GM21786 (cell line): ENCODE results near the gene LDB1.

Experiments used
- ATAC-seq: cut with Tn5 transposase; IDR thresholded peaks from one replicate; pipeline ENCODE4 v1.9.1; 2021; ENCODE audit not compliant: unreplicated experiment

Gene LDB1

DNA sequence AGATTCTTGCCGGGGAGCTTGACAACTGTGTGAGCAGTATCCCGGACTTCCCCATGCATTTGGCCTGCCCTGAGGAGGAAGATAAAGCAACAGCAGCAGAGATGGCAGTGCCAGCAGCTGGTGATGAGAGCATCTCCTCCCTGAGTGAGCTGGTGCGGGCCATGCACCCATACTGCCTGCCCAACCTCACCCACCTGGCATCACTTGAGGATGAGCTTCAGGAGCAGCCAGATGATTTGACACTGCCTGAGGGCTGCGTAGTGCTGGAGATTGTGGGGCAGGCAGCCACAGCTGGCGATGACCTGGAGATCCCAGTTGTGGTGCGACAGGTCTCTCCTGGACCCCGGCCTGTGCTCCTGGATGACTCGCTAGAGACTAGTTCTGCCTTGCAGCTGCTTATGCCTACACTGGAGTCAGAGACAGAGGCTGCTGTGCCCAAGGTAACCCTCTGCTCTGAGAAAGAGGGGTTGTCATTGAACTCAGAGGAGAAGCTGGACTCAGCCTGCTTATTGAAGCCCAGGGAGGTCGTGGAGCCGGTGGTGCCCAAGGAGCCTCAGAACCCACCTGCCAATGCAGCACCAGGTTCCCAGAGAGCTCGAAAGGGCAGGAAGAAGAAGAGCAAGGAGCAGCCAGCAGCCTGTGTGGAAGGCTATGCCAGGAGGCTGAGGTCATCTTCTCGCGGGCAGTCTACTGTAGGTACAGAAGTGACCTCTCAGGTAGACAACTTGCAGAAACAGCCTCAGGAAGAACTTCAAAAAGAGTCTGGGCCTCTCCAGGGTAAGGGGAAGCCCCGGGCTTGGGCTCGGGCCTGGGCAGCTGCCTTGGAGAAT, 19.3 kb upstream of the LDB1 start:
- ATAC-seq = no peak

DNA sequence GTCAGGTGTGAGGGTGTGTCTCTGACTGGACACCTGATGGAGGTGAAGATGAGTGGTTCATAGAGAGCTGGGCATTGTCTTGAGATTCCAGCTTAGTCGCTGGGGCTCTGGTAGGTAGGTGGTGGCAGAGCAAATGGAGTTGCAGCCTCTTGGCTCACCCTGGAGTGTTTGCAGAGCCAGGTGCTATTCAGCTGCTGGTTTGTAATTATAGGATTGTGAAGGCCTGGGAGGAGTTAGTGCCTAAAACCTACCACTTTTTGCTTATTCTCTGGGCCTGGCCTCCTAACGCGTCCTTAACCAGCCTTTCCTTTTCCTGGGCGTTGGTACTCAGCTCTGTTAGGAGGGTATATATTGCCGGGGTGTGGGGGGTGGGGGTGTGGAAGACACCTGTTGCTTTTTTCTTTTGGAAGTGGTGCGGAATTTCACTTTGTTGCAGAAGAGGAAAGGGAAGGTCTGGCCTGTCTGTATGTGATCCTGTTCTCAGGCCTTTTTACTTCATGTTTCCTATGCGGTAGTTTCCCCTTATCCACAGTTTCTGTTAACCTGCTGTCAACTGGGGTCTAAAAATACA, 15.9 kb upstream of the LDB1 start:
- ATAC-seq = no peak

DNA sequence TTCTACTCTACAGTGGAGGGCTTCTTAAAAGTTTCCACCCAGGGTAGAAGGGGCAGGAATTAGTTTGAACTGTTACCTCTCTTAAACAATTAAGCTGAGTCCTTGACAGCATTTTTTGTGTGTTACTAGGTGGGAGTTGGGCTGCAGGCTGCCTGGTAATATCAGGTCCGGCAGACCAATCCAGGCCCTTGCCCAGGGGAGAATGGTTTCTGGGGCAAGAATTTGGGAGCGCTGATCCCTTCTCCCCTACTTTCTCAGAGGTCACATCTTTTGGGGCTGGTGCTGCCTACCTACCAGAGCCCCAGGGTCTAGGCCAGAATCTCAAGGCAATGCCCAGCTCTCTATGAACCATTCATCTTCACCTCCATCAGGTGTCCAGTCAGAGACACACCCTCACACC, 14.2 kb upstream of the LDB1 start:
- ATAC-seq = no peak

DNA sequence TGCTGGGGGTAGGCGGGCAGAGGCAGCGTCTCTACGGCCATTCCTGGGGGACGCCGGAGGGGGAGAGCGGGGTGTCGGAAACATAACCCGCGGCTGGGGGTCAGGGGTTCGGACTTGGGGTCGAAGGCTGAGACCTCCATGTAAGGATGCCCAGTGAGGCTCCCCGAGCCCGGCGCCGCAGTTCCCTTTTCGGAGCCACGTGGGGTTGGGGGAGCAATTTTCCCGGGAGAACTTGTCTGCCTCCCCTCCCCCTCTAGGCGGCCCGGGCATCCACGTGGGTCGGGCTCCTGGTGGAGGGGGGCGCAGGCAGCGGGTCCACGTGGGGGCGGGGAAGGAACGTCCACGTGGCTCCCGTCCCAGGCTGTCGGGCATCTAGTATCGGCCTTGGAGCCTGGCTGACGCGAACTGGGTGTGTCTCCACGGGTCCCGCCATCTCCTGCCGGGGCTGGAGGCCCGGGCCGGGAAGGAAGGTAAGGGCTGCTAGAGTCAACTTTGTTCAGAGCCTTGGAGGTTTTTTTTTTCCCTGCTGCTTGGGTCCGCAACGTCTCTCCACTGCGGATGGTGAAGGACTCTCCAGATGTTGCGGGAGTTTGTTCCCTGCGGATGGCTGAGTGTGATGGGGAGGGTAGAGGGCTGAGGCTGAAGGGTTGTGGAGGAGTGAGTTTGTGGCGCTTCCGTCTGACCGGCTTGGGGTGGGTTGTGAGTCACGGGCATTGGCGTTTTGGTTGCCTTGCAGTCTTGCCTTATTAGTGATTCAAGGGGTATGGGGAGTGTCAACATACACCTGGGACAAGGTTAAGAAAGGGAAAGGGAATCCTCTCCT, 13.4 kb upstream of the LDB1 start:
- no peak for ATAC-seq

DNA sequence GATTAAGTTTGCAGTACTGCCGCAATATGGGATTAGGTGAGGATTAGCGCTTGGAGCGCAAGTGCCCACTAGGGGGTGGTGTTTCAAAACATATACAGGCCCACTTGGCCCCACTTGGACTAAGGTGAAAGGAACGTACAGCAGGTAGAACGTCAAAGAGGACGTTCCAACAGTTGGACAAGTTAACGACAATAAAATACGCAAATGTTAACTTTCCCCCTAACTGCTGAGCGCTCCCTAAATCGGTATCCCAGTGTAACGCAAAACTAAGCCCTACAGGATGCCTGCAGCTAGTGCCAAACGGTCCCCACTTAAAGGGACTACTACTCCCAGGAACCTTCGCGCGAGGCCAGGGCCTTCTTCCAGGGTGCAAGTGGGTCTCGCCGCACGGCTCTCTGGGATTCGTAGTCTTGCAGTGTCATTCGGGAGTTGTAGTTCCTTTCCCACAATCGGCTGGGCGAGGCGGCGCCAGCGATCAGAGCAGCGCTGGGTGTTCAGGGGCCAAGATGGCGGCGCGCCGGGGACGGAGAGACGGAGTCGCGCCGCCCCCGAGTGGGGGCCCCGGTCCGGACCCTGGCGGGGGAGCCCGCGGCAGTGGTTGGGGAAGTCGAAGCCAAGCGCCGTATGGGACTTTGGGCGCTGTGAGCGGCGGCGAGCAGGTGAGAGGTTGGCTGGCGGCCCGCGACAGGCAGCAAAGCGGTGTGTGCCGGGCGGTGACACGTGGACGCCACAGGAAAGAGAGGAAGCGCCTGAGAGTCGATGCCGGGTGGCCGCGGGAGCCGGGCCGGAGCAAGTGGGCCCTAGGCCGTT, 12.6 kb upstream of the LDB1 start, which contains the start of gene PPRC1:
PPRC1 (plus strand) TSS at position 478 of the 810 bp plus-strand sequence; CDS start at position 507, 29 bp downstream.
- peak; percentile 93 for ATAC-seq

DNA sequence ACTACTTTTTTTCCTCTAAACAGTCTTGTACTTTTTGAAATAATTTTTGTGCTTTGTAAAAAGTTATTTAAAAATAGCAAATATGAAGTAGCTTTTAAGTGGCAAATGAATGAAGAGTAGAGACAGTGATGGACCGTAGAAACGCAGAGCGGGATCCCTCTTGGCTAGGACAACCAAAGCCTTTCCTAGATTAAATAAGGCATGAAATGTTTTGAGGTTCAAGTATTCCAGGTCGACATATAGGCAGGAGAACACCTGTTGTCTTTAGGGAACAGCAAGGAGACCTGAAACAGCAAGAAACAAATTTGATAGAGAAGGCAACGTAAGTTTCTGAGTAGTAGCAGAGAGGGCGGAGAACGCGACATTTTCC, 12.0 kb upstream of the LDB1 start:
- no peak for ATAC-seq

DNA sequence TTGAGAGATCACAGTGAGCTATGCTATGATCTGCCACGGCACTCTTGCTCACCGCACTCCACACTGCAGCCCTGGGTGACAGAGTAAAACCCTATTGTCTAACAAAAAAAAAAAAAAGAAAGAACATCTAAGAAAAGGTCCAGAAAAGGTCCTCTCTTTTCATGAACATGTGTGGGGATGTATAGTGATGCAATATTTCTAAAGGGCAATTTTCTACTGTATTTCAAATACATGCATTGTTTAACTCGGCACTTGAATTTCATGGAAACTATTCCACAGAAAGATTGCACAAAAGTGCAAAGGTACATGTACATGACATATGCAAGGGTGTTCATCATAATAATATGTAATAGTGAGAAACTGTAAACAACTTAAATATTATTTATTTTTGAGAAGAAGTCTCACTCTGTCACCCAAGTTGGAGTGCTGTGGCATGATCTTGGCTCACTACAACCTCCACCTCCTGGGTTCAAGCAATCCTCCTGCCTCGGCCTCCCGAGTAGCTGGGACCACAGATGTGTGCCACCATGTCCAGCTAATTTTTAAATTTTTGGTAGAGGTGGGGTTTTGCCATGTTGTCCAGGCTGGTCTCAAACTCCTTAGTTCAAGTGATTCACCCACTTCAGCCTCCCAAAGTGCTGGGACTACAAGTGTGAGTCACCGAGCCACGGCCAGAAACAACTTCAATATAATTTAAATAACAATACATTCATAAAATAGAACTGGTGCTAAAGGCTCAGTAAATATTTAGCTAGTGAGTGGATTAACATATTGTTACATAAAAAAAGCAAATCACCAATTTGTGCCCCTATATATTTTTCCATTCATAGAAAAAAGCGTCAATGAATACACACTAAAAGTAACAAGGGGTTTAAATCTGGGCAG, 11.4 kb upstream of the LDB1 start:
- no peak for ATAC-seq

DNA sequence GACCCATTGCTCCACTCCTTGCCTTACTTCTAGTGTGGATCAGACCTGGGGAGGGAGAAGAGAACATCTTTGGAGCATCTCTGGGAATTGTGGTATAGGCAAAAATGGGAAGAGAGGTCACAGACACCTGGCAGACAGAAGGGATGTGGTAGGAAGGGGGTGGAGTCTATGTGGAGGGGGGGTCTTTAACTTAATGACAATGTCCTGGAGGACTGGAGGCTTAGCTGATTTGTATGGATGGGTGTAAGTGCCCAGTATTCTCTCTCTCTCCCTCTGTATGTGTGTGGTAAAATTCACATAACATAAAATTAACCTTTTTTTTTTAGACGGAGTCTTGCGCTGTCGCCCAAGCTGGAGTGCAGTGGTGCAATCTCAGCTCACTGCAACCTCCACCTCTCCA, 3.1 kb upstream of the LDB1 start:
- ATAC-seq = no peak

DNA sequence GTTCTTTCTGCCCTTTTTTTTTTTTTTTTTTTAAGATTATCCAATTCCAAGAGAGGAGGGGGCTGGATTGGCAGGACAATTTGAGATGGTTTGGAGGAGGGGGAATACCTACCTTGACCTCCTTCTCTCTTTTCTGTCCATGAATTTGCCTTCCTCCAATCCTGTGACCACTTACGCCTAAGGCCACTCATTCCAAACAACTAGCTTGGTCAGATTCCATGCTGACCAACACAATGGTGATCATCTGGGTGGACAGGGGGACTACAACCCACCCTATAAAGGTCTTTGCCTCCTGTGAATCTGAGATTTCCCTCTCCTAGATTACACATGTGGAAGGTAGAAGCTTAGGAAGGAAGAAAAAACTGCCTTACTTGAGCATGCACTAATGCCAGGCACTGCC, 2.3 kb upstream of the LDB1 start:
- no peak for ATAC-seq

DNA sequence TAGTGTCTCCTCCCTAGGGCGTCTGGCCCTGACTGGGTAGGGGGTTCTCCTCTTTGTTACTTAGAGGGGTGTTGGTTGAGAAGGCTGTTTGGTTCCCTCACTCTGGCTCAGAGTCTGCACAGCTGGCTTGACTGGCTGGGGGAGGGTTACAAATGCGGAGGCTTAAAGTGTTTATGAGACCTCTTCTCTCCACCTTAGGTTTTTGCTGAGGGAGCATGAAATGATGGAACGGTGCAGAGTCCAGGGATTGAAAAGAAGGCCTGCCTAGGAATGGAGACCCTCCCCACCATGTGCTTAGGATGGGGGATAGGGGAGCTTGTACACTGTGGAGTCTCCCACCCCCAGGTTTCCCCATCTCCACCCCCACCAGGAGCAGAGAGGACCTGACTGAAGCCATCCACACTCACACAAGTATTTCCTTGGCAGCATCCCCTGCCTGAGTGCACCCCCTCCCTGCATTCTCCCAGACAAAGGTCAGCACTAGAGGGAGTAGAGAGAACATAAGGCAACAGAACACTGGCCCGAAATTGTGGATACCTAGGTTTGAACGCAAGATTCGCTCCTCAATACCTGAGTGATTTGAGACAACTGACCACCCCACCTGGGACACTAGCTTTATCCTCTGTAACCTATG, 1.7 kb upstream of the LDB1 start:
- ATAC-seq = no peak

DNA sequence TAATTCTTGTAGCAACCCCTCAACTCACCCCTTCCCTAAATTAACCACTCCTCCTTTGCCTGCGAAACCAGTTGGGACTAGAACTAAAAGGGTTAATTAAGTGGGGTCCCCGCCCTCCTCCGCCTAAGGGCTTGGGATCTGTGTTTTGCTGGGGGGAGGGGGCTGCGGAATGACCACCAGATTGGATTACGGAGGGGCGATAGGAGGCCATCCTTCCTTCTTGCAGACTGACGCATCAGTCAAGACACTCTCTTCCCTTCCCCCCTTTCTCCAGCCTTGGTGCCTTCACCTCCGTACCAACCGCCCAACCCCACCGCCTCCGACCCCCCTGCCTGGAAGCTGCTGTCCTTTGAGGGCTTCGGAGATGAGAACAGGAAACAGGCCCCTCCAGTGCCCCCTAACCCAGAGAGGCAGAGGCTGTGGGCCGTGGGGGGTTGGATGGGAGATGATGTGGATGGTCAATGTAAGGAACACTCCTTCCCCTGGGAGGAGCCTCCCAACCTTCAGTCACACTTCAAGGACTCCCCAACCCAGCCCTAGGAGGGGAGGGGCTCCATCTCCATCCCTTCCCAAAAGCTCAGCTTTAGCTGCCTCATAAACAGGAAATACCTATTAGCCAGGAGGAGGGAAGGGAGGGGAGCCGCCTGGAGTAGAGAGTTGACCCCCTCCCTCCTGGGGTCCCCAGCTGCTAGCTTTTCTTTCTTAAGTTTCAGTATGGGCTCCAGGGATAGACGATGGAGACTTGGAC, 997 bp upstream of the LDB1 start:
- no peak for ATAC-seq

DNA sequence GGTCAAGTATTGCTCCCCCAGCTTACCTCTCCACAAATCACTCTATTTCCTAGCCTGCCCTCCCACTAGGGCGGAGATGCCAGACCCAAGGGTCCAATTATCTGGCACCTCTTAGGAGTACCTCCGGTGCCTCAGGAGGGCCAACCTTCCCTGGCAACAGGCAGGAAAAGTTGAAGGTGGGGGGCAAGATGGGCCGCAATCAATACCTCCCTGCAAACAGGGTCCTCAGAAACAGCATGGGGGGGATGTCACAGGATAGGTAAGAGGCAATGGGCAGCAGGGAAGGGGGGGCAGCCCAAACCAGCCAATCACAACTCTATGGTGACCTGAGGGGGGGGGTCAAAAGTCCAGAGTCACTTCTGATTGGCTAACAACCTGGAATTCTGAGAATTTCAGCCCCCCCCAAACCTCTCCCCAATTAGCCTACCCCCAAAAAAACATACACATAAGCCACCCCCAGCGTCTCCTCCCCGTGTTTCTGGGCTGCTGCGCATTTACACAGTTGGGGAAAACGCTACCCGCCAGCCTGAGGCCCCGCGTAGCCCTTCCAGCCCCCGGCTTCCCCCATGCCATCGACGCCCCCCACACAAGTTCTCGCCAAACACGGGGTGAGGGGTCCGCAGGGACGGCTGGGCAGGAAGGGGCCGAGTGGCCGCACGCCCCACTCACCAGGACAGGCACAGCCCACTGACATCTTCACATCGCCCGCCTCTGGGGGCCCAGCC, 589 bp downstream of the LDB1 start:
- ATAC-seq = no peak

DNA sequence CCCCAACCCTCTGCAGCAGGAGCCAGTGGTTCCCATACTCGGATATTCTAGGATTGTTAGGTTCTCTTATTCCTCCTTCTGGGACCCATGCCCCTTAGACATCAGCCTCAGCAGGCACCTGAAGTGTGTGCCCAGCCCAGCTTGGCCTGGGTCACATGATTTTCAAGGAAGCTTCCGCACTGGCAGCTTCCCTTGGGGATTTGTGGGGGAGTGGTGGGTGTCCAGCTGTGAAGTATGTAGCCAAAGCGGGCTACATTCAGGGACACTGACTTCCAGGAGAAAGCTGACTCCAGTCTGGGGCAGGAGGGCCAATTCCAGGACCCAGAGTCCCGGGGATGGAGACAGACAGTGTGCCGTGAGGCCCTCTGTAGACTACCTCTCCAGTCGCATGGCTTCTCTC, 1.3 kb downstream of the LDB1 start:
- ATAC-seq = no peak

DNA sequence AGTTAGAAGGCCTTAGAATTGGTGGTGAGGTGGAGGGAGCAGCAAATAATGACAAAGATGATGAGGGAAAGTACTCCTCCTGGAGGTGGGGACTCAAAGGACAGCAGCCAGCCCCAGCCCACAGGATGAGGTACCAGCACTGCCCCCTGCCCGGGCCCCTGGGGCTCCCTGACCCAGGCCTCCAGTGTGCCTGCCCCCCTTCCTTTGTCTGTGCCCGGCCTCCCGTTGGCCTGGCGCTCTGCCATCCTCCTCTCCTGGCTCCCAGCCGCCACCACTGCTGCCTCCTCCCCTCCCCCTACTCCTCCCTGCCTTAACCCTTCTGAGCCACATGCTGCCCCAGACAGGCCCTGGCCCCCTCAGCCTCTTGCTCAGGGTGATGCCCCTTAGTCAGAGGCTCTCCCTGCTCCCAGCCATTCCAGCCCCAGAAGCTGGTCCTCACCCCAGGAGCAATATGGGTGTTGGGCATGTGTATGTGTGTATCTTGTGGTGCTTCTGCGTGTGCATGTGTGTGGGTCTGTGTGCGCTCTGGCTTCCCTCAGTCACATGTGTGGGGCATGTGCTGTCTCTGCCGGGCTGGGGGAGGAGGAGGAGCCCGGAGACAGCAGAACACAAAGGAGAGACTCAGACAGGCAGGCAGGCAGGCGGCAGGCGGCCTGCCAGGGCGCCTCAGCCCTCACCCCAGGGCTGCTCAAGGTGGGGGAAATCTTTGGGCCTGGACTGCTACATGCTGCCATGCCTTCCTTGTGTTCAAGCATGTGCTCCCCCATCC, 2.6 kb downstream of the LDB1 start:
- no peak for ATAC-seq

DNA sequence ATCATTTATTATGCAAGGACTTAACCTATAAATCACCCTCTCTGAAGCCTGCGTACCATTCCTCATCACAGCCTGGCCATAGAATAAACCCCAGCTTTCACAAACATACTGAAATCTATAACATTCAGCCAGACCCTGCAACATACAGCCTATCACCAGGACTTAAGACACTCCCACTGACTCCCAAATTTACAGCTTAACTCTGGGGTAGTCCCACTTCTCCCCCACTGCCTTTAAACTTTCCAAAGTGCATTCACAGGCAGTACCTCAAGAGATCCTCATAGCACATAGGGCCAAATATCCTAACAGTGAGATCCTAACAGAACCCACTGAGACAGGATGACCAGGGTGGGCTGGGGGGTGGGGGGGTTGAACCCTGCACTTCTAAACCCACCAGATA, 3.5 kb downstream of the LDB1 start:
- no peak for ATAC-seq

DNA sequence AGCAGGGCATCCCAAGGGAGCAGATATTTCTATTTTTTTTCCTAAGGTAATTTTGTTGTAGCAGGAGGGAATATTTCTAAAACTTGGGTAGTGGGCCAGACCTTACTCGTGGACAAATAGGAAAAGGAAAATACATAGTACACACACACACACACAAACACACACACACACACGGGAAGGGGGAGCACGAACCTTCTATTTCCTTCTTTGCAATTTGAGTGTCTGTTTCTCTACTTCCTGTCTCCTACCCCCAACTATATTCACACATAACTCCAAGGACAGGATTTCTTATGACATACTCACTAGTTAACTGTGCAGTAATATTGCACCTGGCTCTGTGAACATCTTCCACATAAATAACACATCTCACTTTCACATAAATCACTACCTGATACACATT, 4.4 kb downstream of the LDB1 start:
- no peak for ATAC-seq

DNA sequence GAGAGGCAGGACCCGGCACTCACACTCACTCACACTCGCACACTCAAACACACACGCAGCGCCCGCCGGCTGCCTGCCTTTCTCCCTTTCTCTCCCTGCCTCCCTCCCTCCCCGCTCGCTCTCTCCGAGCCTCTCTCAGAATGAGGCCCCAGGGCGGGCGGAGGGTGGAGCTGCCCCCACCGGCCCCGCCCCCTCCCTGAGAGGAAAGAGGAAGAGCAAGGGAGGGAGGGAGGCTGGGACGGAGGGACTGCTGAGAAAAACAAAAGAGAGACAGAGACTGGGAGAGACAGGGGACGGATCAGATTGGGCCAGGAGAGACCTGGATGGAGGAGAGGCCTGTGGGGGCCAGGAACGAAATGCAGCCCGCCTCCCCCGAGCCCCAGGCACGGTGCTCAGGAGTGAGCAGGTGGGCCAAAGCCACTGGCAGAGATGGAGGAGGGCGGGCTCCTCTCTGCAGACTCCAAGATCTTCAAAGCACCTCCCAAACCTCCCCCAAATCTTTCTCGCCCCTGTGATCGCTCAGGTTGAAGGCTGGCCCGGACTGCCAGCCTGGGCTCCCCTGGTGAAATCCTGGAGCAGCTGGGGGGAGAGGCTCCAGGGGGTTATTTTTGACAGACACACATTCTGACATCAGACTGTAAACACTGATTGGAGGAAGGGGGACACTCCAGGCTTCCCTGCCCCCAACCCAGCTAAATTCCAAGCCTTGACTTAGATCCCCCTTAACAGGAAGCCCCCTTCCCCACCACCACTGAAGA, 5.1 kb downstream of the LDB1 start:
- ATAC-seq = peak; percentile 65
